ENCODE data around the gene BSN.

The BSN gene

DNA sequence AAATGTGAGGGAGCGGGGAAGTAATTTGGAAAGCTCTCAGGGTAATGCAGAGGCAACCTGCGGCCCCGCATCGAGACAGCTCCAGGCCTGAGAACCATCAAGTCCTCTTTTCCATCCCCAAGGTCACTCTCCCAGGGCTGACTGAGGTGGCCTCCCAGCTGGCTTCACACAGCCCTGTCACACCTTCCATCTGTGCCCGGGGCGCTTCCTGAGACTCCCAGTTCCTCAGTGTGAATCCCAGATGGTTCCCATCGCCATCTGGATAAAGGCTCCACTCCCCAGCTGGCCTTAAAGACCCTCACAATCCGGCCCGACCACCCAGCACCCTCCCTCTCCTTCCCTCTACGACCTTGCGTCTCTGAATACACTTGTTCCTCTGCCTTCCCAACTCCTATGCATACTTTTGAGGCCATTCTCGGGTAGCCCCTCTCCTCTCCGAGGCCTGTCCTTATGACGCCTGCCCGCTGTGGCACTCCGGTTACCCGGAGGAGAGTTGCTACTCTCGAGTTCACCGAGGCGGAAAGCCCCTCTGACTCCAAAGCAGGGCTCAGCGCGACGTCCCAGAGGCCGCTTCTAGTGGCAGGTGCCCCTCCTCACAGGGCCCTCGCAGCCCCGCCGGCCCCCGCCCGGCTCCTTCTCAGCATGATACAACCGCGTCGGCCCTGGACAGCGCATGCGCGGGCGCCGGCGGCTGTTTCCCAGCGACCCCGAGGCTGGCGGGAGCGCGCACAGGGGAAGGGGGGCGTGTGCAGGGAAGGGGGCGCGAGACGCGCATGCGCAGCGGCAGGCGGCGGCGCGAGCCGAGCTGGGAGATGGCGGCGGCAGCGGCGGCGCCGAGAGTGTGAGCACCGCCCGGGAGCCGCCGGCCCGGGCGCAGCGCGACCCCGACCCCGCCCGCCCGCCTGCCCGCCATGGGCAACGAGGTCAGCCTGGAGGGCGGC, at the start of gene BSN:
Gene BSN (plus strand): TSS at position 786 of the 941 bp plus-strand sequence. CDS start 126 bp downstream, at position 912.
- DNase-seq: peak; percentile 82

DNA sequence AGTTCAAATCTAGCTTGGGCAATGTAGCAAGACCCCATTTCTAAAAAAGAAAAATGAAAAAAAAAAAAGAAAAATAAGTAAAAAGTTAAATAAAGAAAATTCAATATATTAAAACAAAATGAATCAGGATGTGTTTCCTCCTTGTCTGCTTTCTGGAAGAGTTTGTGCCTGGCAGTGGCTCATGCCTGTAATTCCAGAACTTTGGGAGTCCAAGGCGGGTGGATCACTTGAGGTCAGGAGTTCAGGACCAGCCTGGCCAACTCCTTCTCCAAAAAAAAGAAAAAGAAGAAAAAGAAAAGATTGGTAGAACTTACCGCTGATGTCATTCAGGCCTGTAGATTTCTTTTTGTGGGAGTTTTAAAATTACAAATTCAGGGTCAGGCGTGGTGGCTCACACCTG, 47.4 kb upstream of the BSN start:
- DNase-seq: no peak

DNA sequence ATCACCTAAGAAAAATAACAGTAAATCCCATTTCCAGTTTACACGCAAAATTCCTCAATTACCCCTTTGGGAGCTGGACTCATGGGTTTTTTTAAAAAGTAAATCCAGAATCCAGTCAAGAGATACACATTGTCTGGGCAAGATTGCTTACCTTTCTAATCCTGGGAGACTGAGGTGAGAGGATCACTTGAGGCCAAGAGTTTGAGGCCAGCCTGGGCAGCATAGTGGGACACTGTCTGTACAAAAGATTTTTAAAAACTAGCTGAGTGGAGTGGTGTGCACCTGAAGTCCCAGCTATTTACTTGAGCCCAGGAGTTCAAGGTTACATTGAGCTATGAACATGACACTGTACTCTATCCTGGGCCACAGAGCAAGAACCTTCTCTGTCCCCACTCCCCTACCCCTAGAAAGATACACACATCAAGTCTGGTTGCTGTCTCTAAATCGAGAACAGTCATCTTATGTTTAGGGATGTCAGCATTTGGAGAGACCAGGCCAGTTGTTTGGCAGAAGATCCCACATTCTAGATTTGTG, 45.2 kb upstream of the BSN start:
- no peak for DNase-seq

GRCh38 chr3:49511639-49512038, 42.6 kb upstream of the BSN start:
- DNase-seq: no peak

DNA sequence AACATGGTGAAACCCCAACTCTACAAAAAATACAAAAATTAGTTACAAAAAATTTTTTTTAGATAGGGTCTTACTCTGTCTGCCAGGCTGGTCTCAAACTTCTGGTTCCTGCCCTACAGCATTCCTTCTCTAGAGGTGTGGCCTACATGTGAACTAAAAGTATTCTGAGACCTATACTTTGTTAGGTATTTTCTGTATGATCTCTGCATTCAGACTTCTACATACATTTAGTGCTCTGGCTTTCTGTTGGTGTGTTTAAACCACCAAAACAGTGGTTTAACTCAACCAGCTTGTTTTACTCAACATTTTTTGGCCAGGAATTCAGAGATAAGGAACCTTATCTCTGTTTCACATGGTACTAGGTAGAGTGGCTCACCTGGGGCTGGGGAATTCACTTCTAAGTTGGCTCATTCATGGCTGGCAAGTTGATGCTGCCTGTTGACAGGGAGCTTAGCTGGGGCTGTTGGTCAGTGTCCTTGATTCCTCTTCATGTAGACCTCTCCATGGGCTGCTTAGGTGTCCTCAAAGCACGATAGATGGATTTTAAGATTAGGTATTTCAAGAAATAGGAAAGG, 41.4 kb upstream of the BSN start:
- no peak for DNase-seq

DNA sequence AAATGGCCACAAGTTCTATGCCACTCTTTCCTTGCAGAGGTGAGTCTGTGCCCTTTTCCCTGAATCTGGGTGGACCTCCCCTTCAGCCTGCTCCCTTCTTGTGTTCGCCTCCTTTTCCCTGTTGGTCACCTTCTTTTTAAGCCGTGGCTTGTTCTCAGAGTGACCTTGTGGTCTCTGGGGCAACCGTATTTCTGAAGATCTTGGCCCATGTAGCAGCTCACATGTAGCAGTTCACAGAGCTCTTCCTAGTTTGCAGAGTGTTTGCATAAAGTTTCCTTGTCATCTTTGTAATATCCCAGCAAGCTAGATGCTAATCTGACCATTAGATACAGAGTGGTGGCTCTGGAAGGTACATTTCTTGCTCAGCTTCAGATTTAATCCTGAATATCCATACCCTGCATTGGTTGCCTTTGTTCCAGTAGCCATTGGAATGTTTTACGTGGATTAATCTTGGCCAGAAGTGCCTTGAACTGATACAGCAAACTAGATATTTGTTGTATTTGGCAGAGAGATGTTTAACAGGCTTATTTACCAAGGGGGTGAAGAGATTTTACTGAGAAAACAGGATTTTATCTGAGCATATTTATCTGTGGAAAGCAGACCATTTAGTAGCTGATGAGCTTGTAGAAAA, 40.7 kb upstream of the BSN start:
- no peak for DNase-seq

GRCh38 chr3:49518016-49518415, 36.3 kb upstream of the BSN start:
- DNase-seq: no peak

GRCh38 chr3:49518441-49518840, 35.8 kb upstream of the BSN start:
- DNase-seq: no peak

DNA sequence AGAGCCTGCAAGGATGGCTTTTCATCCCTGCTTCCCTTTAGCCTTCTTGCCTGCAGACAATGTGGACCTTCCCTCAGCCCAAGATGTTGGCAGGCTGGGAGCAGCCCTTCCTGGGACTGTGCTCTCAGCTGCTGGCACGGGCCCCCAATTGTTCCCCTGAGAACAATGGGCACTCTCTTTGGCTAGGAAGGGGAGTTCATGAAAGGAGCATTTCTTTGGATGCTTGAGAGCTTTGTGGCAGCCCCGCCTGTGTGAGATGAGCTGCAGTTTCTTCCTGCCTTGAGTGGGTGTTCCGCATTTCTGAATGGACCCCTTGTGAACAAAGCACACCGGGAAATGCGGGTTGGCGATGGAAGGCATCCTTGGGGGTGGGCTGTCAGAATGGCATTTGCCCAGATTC, 35.0 kb upstream of the BSN start:
- DNase-seq: no peak

- no peak for DNase-seq
These were observed 34.3 kb upstream of the BSN start for GRCh38 chr3:49519916-49520385.

DNA sequence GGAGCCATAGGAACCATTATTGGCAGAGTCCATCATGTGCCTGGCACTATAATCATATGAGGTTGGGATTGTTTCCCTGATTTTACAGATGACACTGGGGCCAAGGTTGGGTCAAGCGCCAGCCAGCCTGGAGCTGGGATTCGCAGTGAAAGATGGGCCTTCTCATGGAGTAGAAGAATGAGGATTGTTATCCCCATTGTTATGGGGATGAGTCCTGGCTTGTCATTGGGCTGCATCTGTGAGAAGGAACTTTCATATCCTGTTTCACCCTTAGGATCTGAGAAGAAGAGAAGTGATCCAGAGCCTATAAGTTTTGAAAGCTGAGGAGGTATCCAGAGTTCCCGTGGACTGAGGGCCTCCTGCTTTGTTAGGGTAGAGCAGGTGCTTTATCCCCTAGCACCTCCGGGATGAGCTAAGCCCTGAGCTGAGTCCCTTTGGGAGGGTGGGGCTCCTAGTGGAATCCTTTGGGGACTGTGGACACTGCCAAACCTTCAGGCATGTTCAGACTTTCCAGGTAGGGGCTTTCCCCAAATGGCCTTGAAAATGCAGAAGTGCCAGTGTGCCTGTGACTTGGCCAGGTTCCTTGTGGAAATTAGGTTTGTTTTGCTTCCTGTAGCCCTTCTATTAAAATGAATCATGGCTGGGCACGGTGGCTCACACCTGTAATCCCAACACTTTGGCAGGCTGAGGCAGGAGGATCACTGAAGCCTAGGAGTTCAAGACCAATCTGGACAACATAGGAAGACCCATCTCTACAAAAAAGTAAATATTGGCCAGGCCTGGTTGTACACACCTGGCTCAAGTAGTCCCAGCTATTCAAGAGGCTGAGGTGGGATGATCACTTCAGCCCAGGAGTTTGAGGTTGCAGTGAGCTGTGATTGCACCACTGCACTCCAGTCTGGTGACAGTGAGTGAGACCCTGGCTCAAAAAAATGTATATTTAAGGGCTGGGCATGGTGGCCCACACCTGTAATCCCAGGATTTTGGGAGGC, 30.2 kb upstream of the BSN start:
- DNase-seq: no peak

- DNase-seq: no peak
These were observed 24.7 kb upstream of the BSN start for GRCh38 chr3:49529567-49529966.

- DNase-seq: no peak
These were observed 24.0 kb upstream of the BSN start for GRCh38 chr3:49530231-49530630.

- DNase-seq: no peak
These were observed 23.6 kb upstream of the BSN start for GRCh38 chr3:49530701-49531100.

GRCh38 chr3:49531218-49531617, 23.1 kb upstream of the BSN start:
- no peak for DNase-seq

- no peak for DNase-seq
These were observed 22.6 kb upstream of the BSN start for GRCh38 chr3:49531715-49532114.

DNA sequence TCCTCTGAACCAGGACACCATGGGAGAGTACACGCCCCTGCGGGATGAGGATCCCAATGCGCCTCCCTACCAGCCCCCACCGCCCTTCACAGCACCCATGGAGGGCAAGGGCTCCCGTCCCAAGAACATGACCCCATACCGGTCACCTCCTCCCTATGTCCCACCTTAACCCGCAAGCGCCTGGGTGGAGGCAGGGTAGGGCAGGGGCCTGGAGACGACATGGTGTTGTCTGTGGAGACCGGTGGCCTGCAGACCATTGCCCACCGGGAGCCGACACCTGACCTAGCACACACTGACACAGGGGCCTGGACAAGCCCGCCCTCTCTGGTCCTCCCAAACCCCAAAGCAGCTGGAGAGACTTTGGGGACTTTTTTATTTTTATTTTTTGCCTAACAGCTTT, 21.2 kb upstream of the BSN start:
- DNase-seq: no peak

DNA sequence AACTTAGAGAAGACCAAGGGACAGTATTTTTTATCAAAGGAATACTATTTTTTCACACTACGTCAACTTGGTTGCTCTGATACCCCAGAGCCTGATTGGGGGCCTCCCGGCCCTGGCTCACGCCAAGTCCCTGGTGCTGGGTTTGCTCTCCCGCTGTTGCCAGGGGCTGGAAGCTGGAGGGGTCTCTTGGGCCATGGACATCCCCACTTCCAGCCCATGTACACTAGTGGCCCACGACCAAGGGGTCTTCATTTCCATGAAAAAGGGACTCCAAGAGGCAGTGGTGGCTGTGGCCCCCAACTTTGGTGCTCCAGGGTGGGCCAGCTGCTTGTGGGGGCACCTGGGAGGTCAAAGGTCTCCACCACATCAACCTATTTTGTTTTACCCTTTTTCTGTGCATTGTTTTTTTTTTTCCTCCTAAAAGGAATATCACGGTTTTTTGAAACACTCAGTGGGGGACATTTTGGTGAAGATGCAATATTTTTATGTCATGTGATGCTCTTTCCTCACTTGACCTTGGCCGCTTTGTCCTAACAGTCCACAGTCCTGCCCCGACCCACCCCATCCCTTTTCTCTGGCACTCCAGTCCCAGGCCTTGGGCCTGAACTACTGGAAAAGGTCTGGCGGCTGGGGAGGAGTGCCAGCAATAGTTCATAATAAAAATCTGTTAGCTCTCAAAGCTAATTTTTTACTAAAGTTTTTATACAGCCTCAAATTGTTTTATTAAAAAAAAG, 20.3 kb upstream of the BSN start:
- no peak for DNase-seq

DNA sequence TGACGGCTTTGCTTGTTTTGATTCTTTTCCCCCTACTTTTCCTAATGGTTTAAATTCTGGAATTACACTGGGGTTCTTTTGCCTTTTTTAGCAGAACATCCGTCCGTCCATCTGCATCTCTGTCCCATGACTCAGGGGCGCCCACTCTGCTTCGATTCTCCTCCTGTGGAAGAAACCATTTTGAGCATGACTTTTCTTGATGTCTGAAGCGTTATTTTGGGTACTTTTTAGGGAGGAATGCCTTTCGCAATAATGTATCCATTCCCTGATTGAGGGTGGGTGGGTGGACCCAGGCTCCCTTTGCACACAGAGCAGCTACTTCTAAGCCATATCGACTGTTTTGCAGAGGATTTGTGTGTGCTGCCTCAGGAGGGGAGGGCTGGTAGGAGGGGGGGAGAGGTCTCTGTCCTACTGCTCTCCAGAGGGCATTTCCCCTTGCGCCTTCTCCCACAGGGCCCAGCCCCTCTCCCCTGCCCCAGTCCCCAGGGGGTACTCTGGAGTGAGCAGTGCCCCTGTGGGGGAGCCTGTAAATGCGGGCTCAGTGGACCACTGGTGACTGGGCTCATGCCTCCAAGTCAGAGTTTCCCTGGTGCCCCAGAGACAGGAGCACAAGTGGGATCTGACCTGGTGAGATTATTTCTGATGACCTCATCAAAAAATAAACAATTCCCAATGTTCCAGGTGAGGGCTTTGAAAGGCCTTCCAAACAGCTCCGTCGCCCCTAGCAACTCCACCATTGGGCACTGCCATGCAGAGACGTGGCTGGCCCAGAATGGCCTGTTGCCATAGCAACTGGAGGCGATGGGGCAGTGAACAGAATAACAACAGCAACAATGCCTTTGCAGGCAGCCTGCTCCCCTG, 19.5 kb upstream of the BSN start:
- no peak for DNase-seq

Data from activated CD4-positive, CD25-positive, alpha-beta regulatory T cell treated with anti-CD3 and anti-CD28 coated beads, Interleukin-2, amount 50 U/mL, for 72 hours (primary cell).